SK-N-SH (cell line): Measurements from ENCODE around the gene NCAPH2. TPM values are rescaled to one million over a fixed set of nuclear protein-coding genes. Genes with fewer than 3 reads are reported as not detected.

Experiments
- CTCF ChIA-PET: fragments of 300-600, 350-600 bp; formaldehyde crosslinking; extraction: SDS; loops from one replicate; lab custom pipeline; 2021; lab: Yijun Ruan, JAX
- POLR2A ChIA-PET: fragments of 350-600 bp; sonication (Branson Sonifier 250); formaldehyde crosslinking; extraction: SDS; loops from one replicate; lab custom pipeline; 2020; ENCODE audit warnings: antibody characterized with exemption, inconsistent platforms; lab: Yijun Ruan, JAX
- DNase-seq: peaks from one replicate; pipeline ENCODE4 v3.0.0; 2012
- H2AFZ ChIP-seq: fragments of 200-600 bp; sonication (generic); 2 replicates; pipeline ENCODE4 v1.8.1; 2016; ENCODE audit warnings: antibody characterized with exemption, mild to moderate bottlenecking, low read depth
- H3F3A ChIP-seq: fragments of 200-600 bp; sonication (generic); replicated peaks from 2 replicates; pipeline ENCODE3; 2016; ENCODE audit warnings: antibody characterized with exemption, mild to moderate bottlenecking; ENCODE audit not compliant: insufficient read depth
- H3K27ac ChIP-seq, 2 experiments: fragments of 200-500 bp in 1 of 2; fragments of 200-600 bp in 1 of 2; sonication (Bioruptor generic) in 1 of 2; sonication (generic), shearing (Covaris generic) in 1 of 2; 2 replicates each; pipeline versions ENCODE4 v1.5.1 to v1.6.1; 2014 to 2016; ENCODE audit warnings: low read depth in 2 of 2, inconsistent platforms in 1 of 2, low read length in 1 of 2, mild to moderate bottlenecking in 1 of 2, mixed read lengths in 1 of 2
- H3K27me3 ChIP-seq: fragments of 200-600 bp; sonication (generic), shearing (Covaris generic); 2 replicates; pipeline ENCODE4 v1.6.1; 2016; ENCODE audit warnings: mixed run types; ENCODE audit not compliant: insufficient read depth
- H3K36me3 ChIP-seq, 2 experiments: fragments of 200-500 bp in 1 of 2; fragments of 200-600 bp in 1 of 2; sonication (Bioruptor generic) in 1 of 2; sonication (generic) in 1 of 2; replicated peaks in 1 of 2; 2 replicates each; pipeline versions ENCODE3 to v1.5.1; 2014 to 2016; ENCODE audit warnings: low read length in 1 of 2, mild to moderate bottlenecking in 1 of 2; ENCODE audit not compliant: insufficient read depth in 2 of 2, control insufficient read depth in 1 of 2
- H3K4me1 ChIP-seq, 2 experiments: fragments of 200-500 bp in 1 of 2; fragments of 200-600 bp in 1 of 2; sonication (Bioruptor generic) in 1 of 2; sonication (generic), shearing (Covaris generic) in 1 of 2; 2 replicates each; pipeline versions ENCODE4 v1.5.1 to v1.6.1; 2014 to 2016; ENCODE audit warnings: low read depth in 1 of 2, low read length in 1 of 2, mixed run types in 1 of 2; ENCODE audit not compliant: insufficient read depth in 2 of 2, control insufficient read depth in 1 of 2
- H3K4me2 ChIP-seq: fragments of 200-600 bp; sonication (generic), shearing (Covaris generic); 2 replicates; pipeline ENCODE4 v1.6.1; 2017; ENCODE audit warnings: mixed run types
- H3K4me3 ChIP-seq, 2 experiments: fragments of 200-500 bp in 1 of 2; fragments of 200-600 bp in 1 of 2; sonication (Bioruptor generic) in 1 of 2; sonication (generic), shearing (Covaris generic) in 1 of 2; 2 replicates each; pipeline versions ENCODE4 v1.5.1 to v1.8.1; 2014 to 2016; ENCODE audit warnings: low read depth in 2 of 2, inconsistent platforms in 1 of 2, low read length in 1 of 2, mild to moderate bottlenecking in 1 of 2, mixed read lengths in 1 of 2, moderate library complexity in 1 of 2
- H3K79me2 ChIP-seq: fragments of 200-600 bp; sonication (generic); 2 replicates; pipeline ENCODE4 v1.8.1; 2017; ENCODE audit warnings: mild to moderate bottlenecking; ENCODE audit not compliant: insufficient read depth
- H3K9ac ChIP-seq: fragments of 200-600 bp; sonication (generic); 2 replicates; pipeline ENCODE4 v1.6.1; 2017; ENCODE audit warnings: mixed run types
- H3K9me2 ChIP-seq: fragments of 200-600 bp; sonication (generic); 2 replicates; pipeline ENCODE4 v1.6.1; 2017; ENCODE audit warnings: mixed run types
- H3K9me3 ChIP-seq: fragments of 200-600 bp; sonication (generic); 2 replicates; pipeline ENCODE4 v1.6.1; 2017; ENCODE audit warnings: mixed run types, mild to moderate bottlenecking, moderate library complexity
- H4K20me1 ChIP-seq: fragments of 200-600 bp; sonication (generic); 2 replicates; pipeline ENCODE4 v1.6.1; 2017; ENCODE audit warnings: mild to moderate bottlenecking, mixed run types; ENCODE audit not compliant: insufficient read depth
- ELF1 ChIP-seq: IDR thresholded peaks from 2 replicates; pipeline ENCODE4 v1.4.0; 2012
- FOSL2 ChIP-seq: IDR thresholded peaks from 2 replicates; pipeline ENCODE4 v1.4.0; 2012; ENCODE audit warnings: low read depth, mild to moderate bottlenecking, moderate library complexity, borderline replicate concordance
- FOXM1 ChIP-seq: IDR thresholded peaks from 2 replicates; pipeline ENCODE4 v1.4.0; 2012; ENCODE audit warnings: low read depth, mild to moderate bottlenecking
- IRF3 ChIP-seq: fragments of 150-350 bp; IDR thresholded peaks from 2 replicates; pipeline ENCODE4 v1.6.1; 2016; ENCODE audit warnings: mild to moderate bottlenecking, low read depth, low read length
- MAX ChIP-seq: IDR thresholded peaks from 2 replicates; pipeline ENCODE4 v1.4.0; 2012; ENCODE audit warnings: low read depth
- MXI1 ChIP-seq: IDR thresholded peaks from 2 replicates; pipeline ENCODE4 v1.6.1; 2012; ENCODE audit warnings: mild to moderate bottlenecking, low read depth, low read length, improper control_type of control experiment
- NFIC ChIP-seq: IDR thresholded peaks from 2 replicates; pipeline ENCODE4 v1.4.0; 2012; ENCODE audit warnings: borderline replicate concordance
- RAD21 ChIP-seq: IDR thresholded peaks from 2 replicates; pipeline ENCODE4 v1.6.1; 2012; ENCODE audit warnings: mild to moderate bottlenecking, low read length
- RCOR1 ChIP-seq: fragments of 150-350 bp; IDR thresholded peaks from 2 replicates; pipeline ENCODE4 v1.6.1; 2017; ENCODE audit warnings: antibody characterized with exemption, low read length
- REST ChIP-seq: IDR thresholded peaks from 2 replicates; pipeline ENCODE4 v1.6.1; 2012; ENCODE audit warnings: mild to moderate bottlenecking, low read depth, low read length, moderate library complexity
- RFX5 ChIP-seq: IDR thresholded peaks from 2 replicates; pipeline ENCODE4 v1.6.1; 2012; ENCODE audit warnings: mild to moderate bottlenecking, improper control_type of control experiment, low read length
- RXRA ChIP-seq: IDR thresholded peaks from 2 replicates; pipeline ENCODE4 v1.4.0; 2012; ENCODE audit warnings: low read depth, mild to moderate bottlenecking, borderline replicate concordance
- SMC3 ChIP-seq: IDR thresholded peaks from 2 replicates; pipeline ENCODE4 v1.6.1; 2012; ENCODE audit warnings: low read depth, low read length, improper control_type of control experiment
- TEAD4 ChIP-seq: IDR thresholded peaks from 2 replicates; pipeline ENCODE4 v1.4.0; 2012; ENCODE audit warnings: mild to moderate bottlenecking, borderline replicate concordance; ENCODE audit not compliant: insufficient read depth
- YY1 ChIP-seq: IDR thresholded peaks from 2 replicates; pipeline ENCODE4 v1.4.0; 2012; ENCODE audit warnings: low read depth, mild to moderate bottlenecking
- ZBTB33 ChIP-seq: IDR thresholded peaks from 2 replicates; pipeline ENCODE4 v1.4.0; 2012; ENCODE audit warnings: low read depth, borderline replicate concordance
- WGBS: methylation state at CpG from one replicate; pipeline ENCODE4 v1.1.6; 2017; ENCODE audit warnings: low lambda C conversion rate; 5-methylcytosine and 5-hydroxymethylcytosine counted together
- polyA plus RNA-seq, 3 experiments: library from polyadenylated mRNA; depleted of rRNA; stranded (reverse); fragments of >200 nt; gene quantifications; 2 replicates each; pipeline ENCODE4 v1.2.3, GENCODE V29; 2012
- TF ChIP-seq, protein P1 (sequence below): fragments of 150-350 bp; IDR thresholded peaks from 2 replicates; pipeline ENCODE4 v1.6.1; 2017; ENCODE audit warnings: antibody characterized with exemption, low read length, low read depth, borderline replicate concordance

NCAPH2 gene
- polyA plus RNA-seq, 1 of the 3 experiments (the other 2 are of a cell fraction) = 22.4 TPM

- H3F3A ChIP-seq = peaks cover 6% of the 10 kb centered on the region
- peaks cover 0 to 18% of the 10 kb centered on the region in 2 experiments for H3K36me3 ChIP-seq
- H3K4me3 ChIP-seq = peak overlapping the region; percentile 62 to 81; a peak in 3 of 4 replicates
- H3K27ac ChIP-seq = no peak overlapping the region
- H3K9ac ChIP-seq = no peak overlapping the region; the same call in 1 of the 2 replicates
- ChIA-PET POLR2A (no interaction called here), CTCF (interaction anchor here (0.9 to 1.1 kb wide), 2 partner anchors 8 to 20 kb away, joined by 4 to 5 read pairs; partner anchors contain the start of gene SCO2)
- H3K27me3 ChIP-seq = no peaks in the 10 kb centered on the region
- no peak for DNase-seq
- no peaks in the 10 kb centered on the region for H3K9me2 ChIP-seq
- TF ChIP-seq ZBTB33 = no peak
- no peak for TF ChIP-seq FOSL2
- TF ChIP-seq MXI1 = no peak
- no peak for TF ChIP-seq RFX5
- no peak for TF ChIP-seq FOXM1
- no peak for TF ChIP-seq REST
- TF ChIP-seq RCOR1 = no peak
- TF ChIP-seq NFIC = no peak
- no peak for TF ChIP-seq RXRA
- TF ChIP-seq YY1 = no peak
- no peak for TF ChIP-seq MAX
- TF ChIP-seq SMC3 = no peak
- no peak for TF ChIP-seq TEAD4
- TF ChIP-seq ELF1 = no peak
- no peak for TF ChIP-seq IRF3
- TF ChIP-seq, protein P1, sequence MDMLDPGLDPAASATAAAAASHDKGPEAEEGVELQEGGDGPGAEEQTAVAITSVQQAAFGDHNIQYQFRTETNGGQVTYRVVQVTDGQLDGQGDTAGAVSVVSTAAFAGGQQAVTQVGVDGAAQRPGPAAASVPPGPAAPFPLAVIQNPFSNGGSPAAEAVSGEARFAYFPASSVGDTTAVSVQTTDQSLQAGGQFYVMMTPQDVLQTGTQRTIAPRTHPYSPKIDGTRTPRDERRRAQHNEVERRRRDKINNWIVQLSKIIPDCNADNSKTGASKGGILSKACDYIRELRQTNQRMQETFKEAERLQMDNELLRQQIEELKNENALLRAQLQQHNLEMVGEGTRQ = no peak
- no peak for TF ChIP-seq RAD21
- no peaks in the 10 kb centered on the region for H3K9me3 ChIP-seq
- no peak overlapping the region for H2AFZ ChIP-seq
- H3K4me1 ChIP-seq = peaks cover 7 to 14% of the 10 kb centered on the region in 2 experiments; a peak in 3 of 4 replicates
- H4K20me1 ChIP-seq = no peaks in the 10 kb centered on the region
- H3K79me2 ChIP-seq = peaks cover 51% of the 10 kb centered on the region
- H3K4me2 ChIP-seq = peak overlapping the region; percentile 92
- 94% methylated on average over 25 of the region's 41 CpGs for WGBS
Measured at GRCh38 chr22:50505776-50506610, 2.0 kb upstream of the NCAPH2 start.
